ENCODE data around the gene RTEL1. TPM values are rescaled to one million over a fixed set of nuclear protein-coding genes. Genes with fewer than 3 reads are reported as not detected.
"Not testable (repeated sequence)": the region's sequence is repeated elsewhere in the genome, so short reads cannot be mapped to it uniquely, and the experiment has no call there.

The RTEL1 gene
- total RNA-seq, 1 donor from 2014 or later: 46.9 TPM

GRCh38 chr20:63706027-63706695 lies 48.0 kb downstream of the RTEL1 start:
- Mint-ChIP-seq H3K4me1 (ENCODE audit: low read depth) (peaks cover 31% of the 10 kb centered on the region), H3K36me3 (ENCODE audit: low read depth) (peaks cover 52% of the 10 kb centered on the region), H3K27ac (no peak overlapping the region), H3K27me3 (ENCODE audit: low read depth) (no peaks in the 10 kb centered on the region), H3K9me3 (no peaks in the 10 kb centered on the region), H3K4me3 (ENCODE audit: low read depth) (peak overlapping the region; percentile 87)
- intact Hi-C loops (cut with micrococcal nuclease): loop anchor here (1.0 to 10.0 kb wide), 3 partner anchors 36 to 269 kb away; partner anchors contain the start of gene SAMD10
- no peak for DNase-seq (ENCODE audit: low spot score)

DNA sequence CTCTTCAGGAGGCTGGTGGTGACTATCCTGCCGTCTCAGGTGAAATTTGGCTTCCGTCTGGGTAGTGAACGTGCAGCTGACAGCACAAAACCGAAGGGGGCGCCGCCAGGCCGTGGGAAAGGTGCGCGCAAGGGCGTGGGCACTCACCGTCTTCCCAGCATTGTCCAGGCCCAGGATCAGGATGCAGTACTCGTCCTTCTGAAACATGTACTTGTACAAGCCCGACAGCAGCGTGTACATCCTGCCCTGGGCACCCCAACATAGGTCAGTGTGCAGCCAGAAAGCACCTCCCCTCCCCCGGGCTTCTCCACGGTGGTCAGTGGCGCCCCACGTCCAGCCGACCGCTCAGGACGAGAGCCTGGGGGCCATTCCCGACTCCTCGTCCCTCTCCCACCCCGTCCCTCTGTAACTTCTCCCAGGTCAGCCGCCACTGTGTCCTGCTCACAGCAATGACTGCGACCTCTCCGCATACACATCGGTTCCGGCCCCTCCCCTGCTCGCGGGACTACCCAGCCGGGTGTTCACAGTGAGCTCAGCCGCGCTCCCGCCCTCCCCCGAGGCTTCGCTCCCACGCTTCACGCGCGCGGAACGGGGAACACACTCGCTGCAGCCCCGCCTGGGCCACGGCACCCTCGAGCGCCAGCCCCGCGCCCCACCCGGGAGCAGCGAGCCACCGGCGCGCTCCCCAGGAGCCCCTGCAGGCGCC lies 48.9 kb downstream of the RTEL1 start:
- Mint-ChIP-seq H3K9me3 (peaks cover under 1% of the 10 kb centered on the region), H3K27me3 (ENCODE audit: low read depth) (no peaks in the 10 kb centered on the region), H3K36me3 (ENCODE audit: low read depth) (peaks cover 61% of the 10 kb centered on the region), H3K4me3 (ENCODE audit: low read depth) (peak overlapping the region; percentile 87), H3K4me1 (ENCODE audit: low read depth) (peaks cover 33% of the 10 kb centered on the region), H3K27ac (peak overlapping the region; percentile 60)
- intact Hi-C loops (cut with micrococcal nuclease): loop anchor here (1.0 to 10.0 kb wide), 5 partner anchors 35 to 268 kb away; partner anchors contain the start of genes RTEL1 and SAMD10
- DNase-seq (ENCODE audit: low spot score): peak; percentile 58

- DNase-seq (ENCODE audit: low spot score): peak; percentile 87
- peaks cover 68% of the 10 kb centered on the region for H3K36me3 Mint-ChIP-seq (ENCODE audit: low read depth)
- H3K4me1 Mint-ChIP-seq (ENCODE audit: low read depth): peaks cover 36% of the 10 kb centered on the region
- H3K27ac Mint-ChIP-seq: peak within 1 kb of the TSS; percentile 60
- no peaks in the 10 kb centered on the region for H3K27me3 Mint-ChIP-seq (ENCODE audit: low read depth)
- H3K4me3 Mint-ChIP-seq (ENCODE audit: low read depth): peak within 1 kb of the TSS; percentile 87
- intact Hi-C loops (cut with micrococcal nuclease): loop anchor here (1.0 to 10.0 kb wide), 4 partner anchors 35 to 267 kb away; partner anchors contain the start of genes RTEL1 and SAMD10
- H3K9me3 Mint-ChIP-seq: peaks cover 7% of the 10 kb centered on the region
Observed at GRCh38 chr20:63707558-63708300, 49.6 kb downstream of the RTEL1 start, which contains the start of the genes ARFRP1 and ZGPAT. Gene ARFRP1, minus strand, starts transcription at chr20:63707976. Its CDS starts 885 bp downstream, at chr20:63707091. Gene ZGPAT, plus strand, starts transcription at chr20:63708039. Its CDS starts 542 bp downstream, at chr20:63708581.

GRCh38 chr20:63708301-63709148 lies 50.4 kb downstream of the RTEL1 start:
- Mint-ChIP-seq H3K4me3 (ENCODE audit: low read depth) (peak overlapping the region; percentile 81), H3K27me3 (ENCODE audit: low read depth) (no peaks in the 10 kb centered on the region), H3K4me1 (ENCODE audit: low read depth) (peaks cover 36% of the 10 kb centered on the region), H3K36me3 (ENCODE audit: low read depth) (peaks cover 72% of the 10 kb centered on the region), H3K9me3 (peaks cover 7% of the 10 kb centered on the region), H3K27ac (peak overlapping the region; percentile 45)
- no peak for DNase-seq (ENCODE audit: low spot score)
- intact Hi-C loops (cut with micrococcal nuclease): loop anchor here (5.0 to 10.0 kb wide), 2 partner anchors 34 to 266 kb away; partner anchors contain the start of gene SAMD10

GRCh38 chr20:63709149-63709527 lies 51.0 kb downstream of the RTEL1 start:
- Mint-ChIP-seq H3K36me3 (ENCODE audit: low read depth) (peaks cover 73% of the 10 kb centered on the region), H3K4me3 (ENCODE audit: low read depth) (peak overlapping the region; percentile 81), H3K4me1 (ENCODE audit: low read depth) (peaks cover 36% of the 10 kb centered on the region), H3K27ac (peak overlapping the region; percentile 22), H3K9me3 (peaks cover 7% of the 10 kb centered on the region), H3K27me3 (ENCODE audit: low read depth) (no peaks in the 10 kb centered on the region)
- no peak for DNase-seq (ENCODE audit: low spot score)
- intact Hi-C loops (cut with micrococcal nuclease): loop anchor here (5.0 to 10.0 kb wide), 2 partner anchors 33 to 266 kb away; partner anchors contain the start of gene SAMD10

DNA sequence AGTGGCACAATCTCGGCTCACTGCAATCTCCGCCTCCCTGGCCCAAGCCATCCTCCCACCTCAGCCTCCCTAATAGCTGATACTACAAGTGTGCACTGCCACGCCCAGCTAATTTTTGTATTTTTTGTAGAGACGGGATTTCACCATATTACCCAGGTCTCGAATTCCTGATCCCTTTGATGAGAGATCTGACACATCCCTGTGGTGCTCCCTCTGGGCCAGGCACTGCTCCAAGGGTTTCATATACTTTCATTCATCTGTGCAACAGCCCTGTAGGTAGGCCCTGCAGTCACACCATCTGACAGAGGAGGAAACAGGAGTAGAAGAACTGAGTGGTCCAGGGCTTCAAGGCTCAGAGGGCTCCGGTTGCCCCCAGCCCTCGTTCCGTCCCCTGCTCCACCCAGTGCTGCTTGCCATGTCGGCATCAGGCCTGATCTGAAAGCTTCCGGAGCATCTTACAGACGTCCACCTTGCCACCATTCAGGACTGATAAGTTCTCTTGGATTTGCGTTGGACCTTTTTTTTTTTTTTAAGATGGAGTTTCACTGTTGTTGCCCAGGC lies 53.1 kb downstream of the RTEL1 start:
- intact Hi-C loops (cut with micrococcal nuclease): no loop called here
- Mint-ChIP-seq H3K9me3 (peaks cover 10% of the 10 kb centered on the region), H3K27ac (no peak overlapping the region), H3K4me1 (ENCODE audit: low read depth) (peaks cover 37% of the 10 kb centered on the region), H3K4me3 (ENCODE audit: low read depth) (peak overlapping the region; percentile 23), H3K27me3 (ENCODE audit: low read depth) (no peaks in the 10 kb centered on the region), H3K36me3 (ENCODE audit: low read depth) (peaks cover 75% of the 10 kb centered on the region)
- no peak for DNase-seq (ENCODE audit: low spot score)

DNA sequence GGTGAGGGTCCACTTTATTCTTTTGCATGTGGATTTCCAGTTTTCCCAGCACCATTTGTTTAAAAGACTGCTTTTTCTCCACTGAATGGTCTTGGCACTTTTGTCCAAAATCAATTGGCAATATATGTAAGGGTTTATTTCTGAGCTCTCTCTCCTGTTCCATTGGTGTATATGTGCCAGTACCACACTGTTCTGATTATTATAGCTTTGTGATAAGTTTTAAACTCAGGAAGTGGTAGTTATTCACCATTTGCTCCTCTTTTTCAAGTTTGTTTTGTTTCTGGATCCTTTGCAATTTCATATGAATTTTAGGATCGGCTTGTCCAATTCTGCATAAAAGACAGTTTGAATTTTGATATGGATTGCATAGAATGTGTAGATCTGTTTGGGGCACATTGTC lies 54.1 kb downstream of the RTEL1 start:
- H3K27me3 Mint-ChIP-seq (ENCODE audit: low read depth): no peaks in the 10 kb centered on the region
- peaks cover 13% of the 10 kb centered on the region for H3K9me3 Mint-ChIP-seq
- intact Hi-C loops (cut with micrococcal nuclease): no loop called here
- H3K36me3 Mint-ChIP-seq (ENCODE audit: low read depth): peaks cover 78% of the 10 kb centered on the region
- H3K4me3 Mint-ChIP-seq (ENCODE audit: low read depth): no peak overlapping the region
- DNase-seq (ENCODE audit: low spot score): no peak
- H3K4me1 Mint-ChIP-seq (ENCODE audit: low read depth): peaks cover 31% of the 10 kb centered on the region
- no peak overlapping the region for H3K27ac Mint-ChIP-seq

- H3K27ac Mint-ChIP-seq: no peak overlapping the region
- H3K27me3 Mint-ChIP-seq (ENCODE audit: low read depth): no peaks in the 10 kb centered on the region
- H3K4me1 Mint-ChIP-seq (ENCODE audit: low read depth): peaks cover 20% of the 10 kb centered on the region
- DNase-seq (ENCODE audit: low spot score): no peak
- H3K4me3 Mint-ChIP-seq (ENCODE audit: low read depth): no peak overlapping the region
- H3K9me3 Mint-ChIP-seq: peaks cover 29% of the 10 kb centered on the region
- intact Hi-C loops (cut with micrococcal nuclease): no loop called here
- H3K36me3 Mint-ChIP-seq (ENCODE audit: low read depth): peaks cover 91% of the 10 kb centered on the region
Observed at GRCh38 chr20:63714858-63715257, 56.7 kb downstream of the RTEL1 start.

- peaks cover 91% of the 10 kb centered on the region for H3K36me3 Mint-ChIP-seq (ENCODE audit: low read depth)
- no peak overlapping the region for H3K27ac Mint-ChIP-seq
- no peak overlapping the region for H3K4me3 Mint-ChIP-seq (ENCODE audit: low read depth)
- H3K9me3 Mint-ChIP-seq: peaks cover 22% of the 10 kb centered on the region
- H3K4me1 Mint-ChIP-seq (ENCODE audit: low read depth): peaks cover 6% of the 10 kb centered on the region
- H3K27me3 Mint-ChIP-seq (ENCODE audit: low read depth): no peaks in the 10 kb centered on the region
- intact Hi-C loops (cut with micrococcal nuclease): no loop called here
- no peak for DNase-seq (ENCODE audit: low spot score)
Observed at GRCh38 chr20:63718996-63719395, 60.9 kb downstream of the RTEL1 start.

- H3K27ac Mint-ChIP-seq; DNase-seq (ENCODE audit: low spot score); H3K27me3 Mint-ChIP-seq (ENCODE audit: low read depth); H3K4me3 Mint-ChIP-seq (ENCODE audit: low read depth); intact Hi-C loops (cut with micrococcal nuclease): not testable (repeated sequence)
- Mint-ChIP-seq H3K36me3 (ENCODE audit: low read depth) (peaks cover 84% of the 10 kb centered on the region), H3K4me1 (ENCODE audit: low read depth) (peaks cover 15% of the 10 kb centered on the region), H3K9me3 (peaks cover 25% of the 10 kb centered on the region)
Observed at GRCh38 chr20:63722967-63723622, 65.0 kb downstream of the RTEL1 start.

GRCh38 chr20:63730189-63730733 lies 72.1 kb downstream of the RTEL1 start:
- Mint-ChIP-seq H3K4me1 (ENCODE audit: low read depth) (peaks cover 38% of the 10 kb centered on the region), H3K4me3 (ENCODE audit: low read depth) (peak overlapping the region; percentile 32), H3K36me3 (ENCODE audit: low read depth) (peaks cover 47% of the 10 kb centered on the region), H3K9me3 (peaks cover 13% of the 10 kb centered on the region)
- H3K27me3 Mint-ChIP-seq (ENCODE audit: low read depth); DNase-seq (ENCODE audit: low spot score); H3K27ac Mint-ChIP-seq: not testable (repeated sequence)
- intact Hi-C loops (cut with micrococcal nuclease): loop anchor here (5.0 to 10.0 kb wide), 2 partner anchors 93 to 135 kb away; partner anchors contain the start of genes ABHD16B and TPD52L2

Data from activated T-helper 2 cell treated with anti-CD3 and anti-CD28 coated beads, Interferon-gamma antibody, Interleukin-2, Interleukin-4, amounts not matched to agents 10 μg/mL and 5 μg/mL and 100 μg/mL, durations not matched to agents 14 hours and 24 hours and 36 hours (primary cell).